ENCODE data around the gene MT1X. TPM values are rescaled to one million over a fixed set of nuclear protein-coding genes. Genes with fewer than 3 reads are reported as not detected.

Gene MT1X
- total and polyA plus RNA-seq, 2 of the 13 experiments (the other 11 are each of a cell fraction or from before 2014, with no cell fraction given), result 19.7 to 288 TPM

GRCh38 chr16:56681939-56682702, at the start of gene MT1X (continued):
- TF ChIP-seq ZNF333 (CRISPR knock-in tag; IDR thresholded peaks at IDR 0.05; ENCODE audit: borderline replicate concordance), result peak; percentile 78; the same call in 1 of the 2 replicates
- no peak for TF ChIP-seq EED (CRISPR knock-in tag; IDR thresholded peaks at IDR 0.05)
- TF ChIP-seq HNRNPL (IDR thresholded peaks at IDR 0.05; ENCODE audit: low read depth, low read length), result 0 out of 2 replicates have a peak, but pooled peaks have one; percentile 67
- TF ChIP-seq PITX1 (CRISPR knock-in tag; IDR thresholded peaks at IDR 0.05), result peak; percentile 69; the same call in 1 of the 2 replicates
- no peak for TF ChIP-seq ZSCAN22 (CRISPR knock-in tag; IDR thresholded peaks at IDR 0.05)
- no peak for TF ChIP-seq TGIF2 (CRISPR knock-in tag; IDR thresholded peaks at IDR 0.05)
- TF ChIP-seq TCF12 (IDR thresholded peaks at IDR 0.05), result no peak
- no peak for TF ChIP-seq TCF12 (CRISPR knock-in tag; IDR thresholded peaks at IDR 0.05)
- TF ChIP-seq ZNF678 (CRISPR knock-in tag; IDR thresholded peaks at IDR 0.05), result no peak
- TF ChIP-seq ZNF644 (CRISPR knock-in tag; IDR thresholded peaks at IDR 0.05; ENCODE audit: low read depth), result no peak
- peak; percentile 26 for TF ChIP-seq HNF4A (CRISPR knock-in tag; IDR thresholded peaks at IDR 0.05)
- no peak for TF ChIP-seq ZNF34 (CRISPR knock-in tag; IDR thresholded peaks at IDR 0.05; ENCODE audit: borderline replicate concordance)
- TF ChIP-seq FLYWCH1 (CRISPR knock-in tag; IDR thresholded peaks at IDR 0.05), result no peak
- TF ChIP-seq MBNL3 (CRISPR knock-in tag; conservative IDR thresholded peaks at IDR 0.05), result no peak
- TF ChIP-seq ZNF510 (CRISPR knock-in tag; IDR thresholded peaks at IDR 0.05; ENCODE audit: low read depth), result no peak
- TF ChIP-seq ZSCAN20 (CRISPR knock-in tag; IDR thresholded peaks at IDR 0.05; ENCODE audit: borderline replicate concordance), result peak; percentile 58; the same call in 1 of the 2 replicates
- no peak for TF ChIP-seq PRDM4 (CRISPR knock-in tag; IDR thresholded peaks at IDR 0.05; ENCODE audit: borderline replicate concordance)
- no peak for TF ChIP-seq MNT (IDR thresholded peaks at IDR 0.05)
- no peak for TF ChIP-seq ZFAT (CRISPR knock-in tag; conservative IDR thresholded peaks at IDR 0.05)
- TF ChIP-seq NFATC3 (CRISPR knock-in tag; IDR thresholded peaks at IDR 0.05), result no peak
- TF ChIP-seq CTCF (CRISPR knock-in tag; IDR thresholded peaks at IDR 0.05), result no peak
- TF ChIP-seq GTF3A (CRISPR knock-in tag; conservative IDR thresholded peaks at IDR 0.05), result no peak
- no peak for TF ChIP-seq KLF6 (CRISPR knock-in tag; IDR thresholded peaks at IDR 0.05)
- TF ChIP-seq STAG1 (CRISPR knock-in tag; IDR thresholded peaks at IDR 0.05), result no peak
- TF ChIP-seq ZNF432 (CRISPR knock-in tag; IDR thresholded peaks at IDR 0.05; ENCODE audit: borderline replicate concordance), result 0 out of 2 replicates have a peak, but pooled peaks have one; percentile 59
- TF ChIP-seq NR3C1 (CRISPR knock-in tag; IDR thresholded peaks at IDR 0.05), result no peak
- no peak for TF ChIP-seq ZNF670 (CRISPR knock-in tag; IDR thresholded peaks at IDR 0.05; ENCODE audit: borderline replicate concordance)

Data from HepG2 (cell line).